Hepatocyte (in vitro differentiated cells): Measurements from ENCODE around the gene CNTNAP2.

Experiments used
- EZH2 ChIP-seq: fragments of 200-600 bp; sonication (generic); IDR thresholded peaks from 2 replicates; pipeline ENCODE4 v1.6.1; 2016; ENCODE audit warnings: antibody characterized with exemption, mild to moderate bottlenecking, borderline replicate concordance
- EZH2phosphoT487 ChIP-seq: fragments of 200-600 bp; sonication (generic); IDR thresholded peaks from one replicate; pipeline ENCODE4 v1.6.1; 2018; ENCODE audit warnings: antibody characterized with exemption, mild to moderate bottlenecking, low read depth, moderate library complexity; ENCODE audit not compliant: unreplicated experiment, severe bottlenecking
- TF ChIP-seq, protein P1 (sequence below): fragments of 200-600 bp; sonication (generic); IDR thresholded peaks from 2 replicates; pipeline ENCODE4 v1.5.1; 2016; ENCODE audit warnings: antibody characterized with exemption, mild to moderate bottlenecking; ENCODE audit not compliant: poor library complexity

DNA sequence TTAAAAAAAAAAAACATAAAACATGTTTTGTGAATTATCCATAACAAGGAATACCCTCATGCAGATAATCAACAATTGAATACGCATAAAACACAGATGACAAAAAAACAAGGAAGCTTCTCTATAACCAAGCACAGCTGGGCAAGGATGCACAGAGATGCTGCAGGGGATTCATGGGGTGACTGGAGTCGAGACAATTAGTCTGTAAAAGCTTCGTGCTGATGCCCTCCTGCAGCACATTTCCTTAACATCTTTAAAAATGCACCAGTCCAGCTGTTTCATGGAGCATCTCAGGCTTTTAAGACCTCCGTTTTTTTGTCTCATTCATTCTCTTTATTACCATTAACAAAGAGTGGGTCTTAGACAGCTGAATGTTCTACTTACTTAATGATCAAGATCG, 1680.0 kb downstream of the CNTNAP2 start:
- TF ChIP-seq, protein P1, sequence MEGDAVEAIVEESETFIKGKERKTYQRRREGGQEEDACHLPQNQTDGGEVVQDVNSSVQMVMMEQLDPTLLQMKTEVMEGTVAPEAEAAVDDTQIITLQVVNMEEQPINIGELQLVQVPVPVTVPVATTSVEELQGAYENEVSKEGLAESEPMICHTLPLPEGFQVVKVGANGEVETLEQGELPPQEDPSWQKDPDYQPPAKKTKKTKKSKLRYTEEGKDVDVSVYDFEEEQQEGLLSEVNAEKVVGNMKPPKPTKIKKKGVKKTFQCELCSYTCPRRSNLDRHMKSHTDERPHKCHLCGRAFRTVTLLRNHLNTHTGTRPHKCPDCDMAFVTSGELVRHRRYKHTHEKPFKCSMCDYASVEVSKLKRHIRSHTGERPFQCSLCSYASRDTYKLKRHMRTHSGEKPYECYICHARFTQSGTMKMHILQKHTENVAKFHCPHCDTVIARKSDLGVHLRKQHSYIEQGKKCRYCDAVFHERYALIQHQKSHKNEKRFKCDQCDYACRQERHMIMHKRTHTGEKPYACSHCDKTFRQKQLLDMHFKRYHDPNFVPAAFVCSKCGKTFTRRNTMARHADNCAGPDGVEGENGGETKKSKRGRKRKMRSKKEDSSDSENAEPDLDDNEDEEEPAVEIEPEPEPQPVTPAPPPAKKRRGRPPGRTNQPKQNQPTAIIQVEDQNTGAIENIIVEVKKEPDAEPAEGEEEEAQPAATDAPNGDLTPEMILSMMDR: no peak
- TF ChIP-seq EZH2 (no peak), EZH2phosphoT487 (no peak)
